Nephron (organoid): ENCODE results near the gene C7orf33.

ENCODE experiments used
- H3K27ac Mint-ChIP-seq, 3 experiments: 2 replicates each; pipeline ENCODE4 v1.8.0; 2020; ENCODE audit warnings: mixed read lengths in 3 of 3, mild to moderate bottlenecking in 2 of 3, moderate library complexity in 1 of 3
- H3K27me3 Mint-ChIP-seq: 2 replicates; pipeline ENCODE4 v1.8.0; 2021; ENCODE audit warnings: low read depth, mild to moderate bottlenecking, moderate library complexity, mixed read lengths
- H3K36me3 Mint-ChIP-seq: 2 replicates; pipeline ENCODE4 v1.8.0; 2020; ENCODE audit warnings: low read depth, mixed read lengths
- H3K4me1 Mint-ChIP-seq: 2 replicates; pipeline ENCODE4 v1.8.0; 2020; ENCODE audit warnings: mixed read lengths
- H3K4me3 Mint-ChIP-seq, 3 experiments: 2 replicates each; pipeline ENCODE4 v1.8.0; 2020; ENCODE audit warnings: mild to moderate bottlenecking in 3 of 3, mixed read lengths in 3 of 3, moderate library complexity in 2 of 3
- H3K9me3 Mint-ChIP-seq: 2 replicates; pipeline ENCODE4 v1.8.0; 2020; ENCODE audit warnings: mixed read lengths
- TF ChIP-seq, protein P1 (sequence below), 3 experiments: fragments of 200-600 bp; sonication (generic); IDR thresholded peaks; one replicate each; pipeline ENCODE4 v1.5.0; 2021; ENCODE audit warnings: antibody characterized with exemption in 3 of 3; ENCODE audit not compliant: unreplicated experiment in 3 of 3

C7orf33 gene

DNA sequence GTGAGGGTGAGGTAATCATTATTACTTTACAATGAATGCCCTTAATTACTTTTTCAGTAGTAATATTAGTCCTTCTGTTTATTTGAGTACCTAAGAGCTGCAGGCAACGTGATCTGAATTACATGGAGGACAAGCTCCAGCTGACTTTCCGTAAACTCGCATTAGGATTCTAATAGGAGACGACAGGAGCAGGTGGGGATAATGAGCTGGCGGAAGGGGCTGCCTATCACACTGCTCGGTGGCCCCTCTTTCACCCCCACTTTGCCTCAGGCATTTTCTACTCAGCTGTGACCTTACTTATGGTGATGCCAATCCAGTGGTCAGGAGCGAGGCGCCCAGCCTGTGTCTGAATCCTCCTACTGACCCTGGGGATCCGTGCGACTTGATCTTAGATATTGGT, at the start of gene C7orf33:
C7orf33 (plus strand) TSS at position 296 of the 400 bp plus-strand sequence. CDS start 160 bp downstream, outside the sequence.
- TF ChIP-seq, protein P1, sequence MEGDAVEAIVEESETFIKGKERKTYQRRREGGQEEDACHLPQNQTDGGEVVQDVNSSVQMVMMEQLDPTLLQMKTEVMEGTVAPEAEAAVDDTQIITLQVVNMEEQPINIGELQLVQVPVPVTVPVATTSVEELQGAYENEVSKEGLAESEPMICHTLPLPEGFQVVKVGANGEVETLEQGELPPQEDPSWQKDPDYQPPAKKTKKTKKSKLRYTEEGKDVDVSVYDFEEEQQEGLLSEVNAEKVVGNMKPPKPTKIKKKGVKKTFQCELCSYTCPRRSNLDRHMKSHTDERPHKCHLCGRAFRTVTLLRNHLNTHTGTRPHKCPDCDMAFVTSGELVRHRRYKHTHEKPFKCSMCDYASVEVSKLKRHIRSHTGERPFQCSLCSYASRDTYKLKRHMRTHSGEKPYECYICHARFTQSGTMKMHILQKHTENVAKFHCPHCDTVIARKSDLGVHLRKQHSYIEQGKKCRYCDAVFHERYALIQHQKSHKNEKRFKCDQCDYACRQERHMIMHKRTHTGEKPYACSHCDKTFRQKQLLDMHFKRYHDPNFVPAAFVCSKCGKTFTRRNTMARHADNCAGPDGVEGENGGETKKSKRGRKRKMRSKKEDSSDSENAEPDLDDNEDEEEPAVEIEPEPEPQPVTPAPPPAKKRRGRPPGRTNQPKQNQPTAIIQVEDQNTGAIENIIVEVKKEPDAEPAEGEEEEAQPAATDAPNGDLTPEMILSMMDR (IDR thresholded peaks at IDR 0.05; ENCODE audit: unreplicated experiment in 3 of 3), result no peak
- peak within 1 kb of the TSS in 1 of 3 experiments; percentile 15 for H3K27ac Mint-ChIP-seq
- H3K36me3 Mint-ChIP-seq, result no peaks in the 10 kb centered on the region
- H3K9me3 Mint-ChIP-seq, result peaks cover 5% of the 10 kb centered on the region
- H3K4me3 Mint-ChIP-seq, result no peak within 1 kb of the TSS
- H3K27me3 Mint-ChIP-seq, result peaks cover 7% of the 10 kb centered on the region
- H3K4me1 Mint-ChIP-seq, result peaks cover 39% of the 10 kb centered on the region

DNA sequence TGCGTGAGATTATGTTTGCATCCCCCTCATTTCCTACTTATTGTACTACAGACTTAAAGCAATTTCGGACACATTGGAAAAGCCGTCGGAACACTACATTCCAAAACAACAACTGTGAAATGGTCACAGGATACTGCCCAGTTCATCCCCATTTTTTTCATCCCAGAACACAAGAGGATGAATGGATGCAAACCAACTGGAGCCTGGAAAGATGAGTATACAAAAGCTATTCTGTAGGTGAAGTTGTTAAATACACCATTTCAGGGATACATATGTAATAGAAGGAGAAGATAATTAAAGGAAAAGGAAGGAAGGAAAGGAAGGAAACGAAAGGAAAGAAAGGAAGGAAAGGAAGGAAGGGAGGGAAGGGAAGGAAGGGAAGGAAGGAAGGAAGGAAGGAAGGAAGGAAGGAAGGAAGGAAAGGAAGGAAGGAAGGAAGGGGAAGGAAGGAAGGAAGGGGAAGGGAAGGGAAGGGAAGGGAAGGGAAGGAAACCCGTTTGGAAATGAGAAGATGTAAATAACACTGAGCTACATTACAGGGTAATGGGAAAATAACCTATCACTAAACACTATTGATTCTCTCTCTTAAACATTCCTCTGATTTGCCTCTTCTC, 48.6 kb upstream of the C7orf33 start:
- TF ChIP-seq, protein P1 (IDR thresholded peaks at IDR 0.05; ENCODE audit: unreplicated experiment in 3 of 3), result no peak
- Mint-ChIP-seq H3K4me3 (no peak overlapping the region), H3K9me3 (no peaks in the 10 kb centered on the region), H3K27ac (no peak overlapping the region), H3K4me1 (no peaks in the 10 kb centered on the region), H3K27me3 (peaks cover 6% of the 10 kb centered on the region), H3K36me3 (no peaks in the 10 kb centered on the region)

DNA sequence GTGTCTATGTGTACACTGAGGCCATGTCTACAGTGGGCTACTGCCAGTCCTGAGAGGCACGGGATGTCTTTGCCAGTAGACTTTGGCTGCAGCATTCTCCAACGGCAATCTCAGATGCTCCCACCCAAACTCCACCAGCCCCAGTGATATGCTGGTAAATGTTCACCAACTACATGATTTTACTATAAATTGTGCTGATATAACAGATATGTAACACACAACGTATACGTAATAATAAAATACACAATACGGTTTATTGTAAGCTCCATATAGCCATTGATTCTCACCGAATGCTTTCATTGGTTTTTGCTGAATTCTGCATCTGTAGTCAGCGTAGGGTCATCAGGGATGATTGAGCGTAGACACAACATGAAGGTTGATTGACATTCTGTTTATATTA, 47.3 kb upstream of the C7orf33 start:
- Mint-ChIP-seq H3K27ac (no peak overlapping the region), H3K36me3 (no peaks in the 10 kb centered on the region), H3K9me3 (no peaks in the 10 kb centered on the region), H3K27me3 (no peaks in the 10 kb centered on the region), H3K4me1 (no peaks in the 10 kb centered on the region), H3K4me3 (no peak overlapping the region)
- TF ChIP-seq, protein P1 (IDR thresholded peaks at IDR 0.05; ENCODE audit: unreplicated experiment in 3 of 3), result no peak

- Mint-ChIP-seq H3K36me3 (no peaks in the 10 kb centered on the region), H3K4me1 (no peaks in the 10 kb centered on the region), H3K27ac (no peak overlapping the region), H3K4me3 (no peak overlapping the region), H3K27me3 (no peaks in the 10 kb centered on the region), H3K9me3 (peaks cover 4% of the 10 kb centered on the region)
- TF ChIP-seq, protein P1 (IDR thresholded peaks at IDR 0.05; ENCODE audit: unreplicated experiment in 3 of 3), result no peak
These were observed 45.4 kb upstream of the C7orf33 start for GRCh38 chr7:148545172-148545571.

- H3K36me3 Mint-ChIP-seq, result no peaks in the 10 kb centered on the region
- no peaks in the 10 kb centered on the region for H3K4me1 Mint-ChIP-seq
- no peak overlapping the region for H3K4me3 Mint-ChIP-seq
- H3K27ac Mint-ChIP-seq, result no peak overlapping the region
- no peaks in the 10 kb centered on the region for H3K27me3 Mint-ChIP-seq
- H3K9me3 Mint-ChIP-seq, result peaks cover 4% of the 10 kb centered on the region
- TF ChIP-seq, protein P1 (IDR thresholded peaks at IDR 0.05; ENCODE audit: unreplicated experiment in 3 of 3), result no peak
These were observed 44.6 kb upstream of the C7orf33 start for GRCh38 chr7:148545932-148546331.

DNA sequence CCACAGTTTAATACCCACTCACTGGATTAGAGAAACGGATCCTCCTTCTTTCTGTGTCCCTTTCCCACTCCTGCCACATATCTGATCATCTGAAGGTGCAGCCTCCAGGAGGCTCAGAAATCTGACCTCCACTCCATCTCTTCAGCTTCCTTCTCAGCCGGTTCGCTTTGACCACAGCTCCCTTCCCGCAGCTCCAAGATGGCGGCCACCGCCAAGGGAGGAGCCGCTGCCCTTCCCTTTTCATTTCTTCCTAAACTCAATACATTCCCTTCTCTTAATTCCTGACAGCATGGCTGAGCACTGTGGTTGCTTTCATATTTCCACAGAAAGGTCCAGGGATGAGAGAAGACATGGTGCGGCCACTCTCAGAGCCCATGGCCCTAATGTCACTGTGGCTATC, 43.7 kb upstream of the C7orf33 start:
- H3K4me3 Mint-ChIP-seq, result no peak overlapping the region
- TF ChIP-seq, protein P1 (IDR thresholded peaks at IDR 0.05; ENCODE audit: unreplicated experiment in 3 of 3), result no peak

More for the DNA sequence above, 43.7 kb upstream of the C7orf33 start:
- Mint-ChIP-seq H3K36me3 (no peaks in the 10 kb centered on the region), H3K9me3 (peaks cover 8% of the 10 kb centered on the region), H3K27ac (no peak overlapping the region), H3K4me1 (no peaks in the 10 kb centered on the region), H3K27me3 (no peaks in the 10 kb centered on the region)
